GM21717 (cell line): ENCODE results near the gene PPP4R2.
"Not testable (repeated sequence)": the region's sequence is repeated elsewhere in the genome, so short reads cannot be mapped to it uniquely, and the experiment has no call there.

Experiments
- ATAC-seq: cut with Tn5 transposase; IDR thresholded peaks from one replicate; pipeline ENCODE4 v1.9.1; 2021; ENCODE audit warnings: mild to moderate bottlenecking, moderate library complexity; ENCODE audit not compliant: unreplicated experiment

Gene PPP4R2

GRCh38 chr3:72976281-72976741, 20.3 kb upstream of the PPP4R2 start:
- ATAC-seq: no peak

GRCh38 chr3:72977060-72977808, 19.4 kb upstream of the PPP4R2 start:
- peak; percentile 46 for ATAC-seq

DNA sequence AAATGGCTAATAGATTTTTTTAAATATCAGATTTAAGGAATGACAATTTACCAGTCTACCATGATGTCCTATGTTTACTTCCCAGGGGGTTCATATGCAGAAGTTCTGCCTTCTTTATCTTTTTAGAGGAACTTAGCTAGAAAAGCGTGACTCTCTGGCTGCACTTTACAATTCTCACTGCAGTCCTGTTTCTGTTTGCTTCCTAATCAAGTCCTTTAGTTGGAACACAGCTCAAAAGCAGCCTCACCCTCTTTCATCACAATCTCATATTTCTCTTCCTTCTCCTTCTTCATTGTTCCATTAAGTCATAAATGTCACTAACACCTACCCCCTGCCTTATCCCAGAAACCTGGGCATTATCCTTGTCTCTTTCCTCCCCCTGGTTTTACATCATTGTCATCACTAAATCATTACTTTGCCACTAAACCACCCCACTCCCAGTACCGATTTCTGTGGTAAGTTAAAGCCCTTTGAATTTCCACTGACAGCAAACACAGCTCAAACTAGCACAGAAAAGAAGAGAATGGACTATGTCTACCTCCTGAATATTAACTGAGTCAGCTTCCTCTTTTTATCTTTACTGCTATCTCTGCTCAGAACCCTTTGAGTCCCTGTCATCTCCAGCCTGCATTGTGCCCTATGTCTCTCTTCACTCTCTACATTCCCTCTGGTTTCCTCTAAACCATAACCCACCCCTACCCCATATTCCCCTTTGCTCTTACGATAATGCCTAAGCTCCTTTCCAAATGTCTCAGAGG, 13.8 kb upstream of the PPP4R2 start:
- ATAC-seq: no peak

- ATAC-seq: no peak
Observed at GRCh38 chr3:72985576-72985975, 11.0 kb upstream of the PPP4R2 start.

GRCh38 chr3:72990701-72991395, 5.8 kb upstream of the PPP4R2 start:
- ATAC-seq: no peak

DNA sequence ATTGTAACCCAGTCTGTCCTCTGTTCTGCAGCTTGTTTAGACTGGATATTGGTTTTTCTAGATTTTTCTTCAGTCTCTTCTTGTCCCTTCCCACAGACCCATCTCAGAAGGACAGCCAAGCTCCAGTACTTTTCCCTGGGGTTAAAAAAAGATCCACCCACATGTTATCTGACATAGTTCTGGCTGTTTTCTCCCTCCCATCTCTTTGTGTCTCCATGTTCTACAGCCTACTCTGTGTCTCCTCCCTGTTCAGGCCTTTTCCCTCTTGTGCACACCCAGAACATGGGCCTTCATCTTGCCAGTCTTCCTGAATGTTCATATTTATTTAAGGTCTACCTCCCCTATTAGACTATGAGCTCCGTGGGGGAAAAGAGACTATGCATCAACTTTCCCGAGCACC, 5.1 kb upstream of the PPP4R2 start:
- no peak for ATAC-seq

DNA sequence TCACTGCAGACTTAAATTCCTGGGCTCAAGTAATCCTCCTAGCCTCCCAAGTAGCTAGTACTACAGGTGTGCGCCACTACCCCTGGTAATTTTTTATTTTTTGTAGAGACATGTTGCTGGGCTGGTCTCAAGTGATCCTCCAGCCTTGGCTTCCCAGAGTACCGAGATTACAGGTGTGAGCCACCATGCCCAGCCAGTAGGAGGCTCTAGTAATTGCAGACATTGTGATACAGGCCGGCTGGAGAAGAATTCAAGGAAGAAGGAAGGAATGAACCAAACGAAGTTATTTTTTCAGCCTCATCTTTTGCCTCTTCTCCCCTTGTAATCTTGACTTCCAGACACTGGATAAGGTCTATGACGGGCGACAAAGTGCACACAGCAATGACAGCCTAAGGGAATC, 3.2 kb upstream of the PPP4R2 start:
- no peak for ATAC-seq

- no peak for ATAC-seq
Observed at GRCh38 chr3:72995337-72995736, 1.3 kb upstream of the PPP4R2 start.

DNA sequence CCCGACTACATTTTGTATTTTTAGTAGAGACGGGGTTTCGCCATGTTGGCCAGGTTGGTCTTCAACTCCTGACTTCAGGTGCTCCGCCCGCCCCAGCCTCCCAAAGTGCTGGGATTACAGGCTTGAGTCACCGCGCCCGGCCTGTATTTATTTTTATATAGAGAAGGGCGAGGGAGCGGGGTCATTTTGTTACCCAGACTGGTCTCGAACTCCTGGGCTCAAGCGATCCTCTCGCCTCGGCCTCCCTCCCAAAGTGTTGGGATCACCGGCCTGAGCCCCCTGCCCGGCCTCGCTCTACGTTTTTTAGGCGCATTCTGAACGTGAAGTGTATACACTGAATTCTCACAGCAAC, 514 bp upstream of the PPP4R2 start:
- ATAC-seq: no peak

GRCh38 chr3:72997421-72997961, 880 bp downstream of the PPP4R2 start:
- ATAC-seq: no peak

GRCh38 chr3:72998466-72998865, 1.9 kb downstream of the PPP4R2 start:
- ATAC-seq: no peak

DNA sequence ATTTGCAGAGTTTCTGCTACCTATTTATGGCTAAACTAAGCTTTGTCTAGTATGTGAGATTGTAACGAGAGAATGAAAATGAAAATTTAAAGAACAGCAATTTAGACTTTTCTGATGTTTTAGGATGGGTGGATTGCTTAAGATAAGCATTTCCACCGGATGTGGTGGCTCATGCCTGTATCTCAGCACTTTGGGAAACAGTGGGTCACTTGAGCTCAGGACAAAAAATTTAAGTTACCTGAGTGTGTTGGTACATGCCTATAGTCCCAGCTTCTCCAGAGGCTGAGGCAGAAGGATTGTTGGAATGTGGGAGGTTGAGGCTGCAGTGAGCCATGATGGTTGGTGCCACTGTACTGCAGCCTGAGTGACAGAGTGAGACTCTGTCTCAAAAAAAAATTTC, 3.3 kb downstream of the PPP4R2 start:
- no peak for ATAC-seq

- ATAC-seq: not testable (repeated sequence)
Observed at GRCh38 chr3:73003050-73003449, 6.4 kb downstream of the PPP4R2 start.

GRCh38 chr3:73004316-73004715, 7.7 kb downstream of the PPP4R2 start:
- ATAC-seq: no peak

GRCh38 chr3:73007992-73008712, 11.5 kb downstream of the PPP4R2 start:
- ATAC-seq: no peak

GRCh38 chr3:73009008-73009407, 12.4 kb downstream of the PPP4R2 start:
- no peak for ATAC-seq

- no peak for ATAC-seq
Observed at GRCh38 chr3:73009750-73010149, 13.1 kb downstream of the PPP4R2 start.

DNA sequence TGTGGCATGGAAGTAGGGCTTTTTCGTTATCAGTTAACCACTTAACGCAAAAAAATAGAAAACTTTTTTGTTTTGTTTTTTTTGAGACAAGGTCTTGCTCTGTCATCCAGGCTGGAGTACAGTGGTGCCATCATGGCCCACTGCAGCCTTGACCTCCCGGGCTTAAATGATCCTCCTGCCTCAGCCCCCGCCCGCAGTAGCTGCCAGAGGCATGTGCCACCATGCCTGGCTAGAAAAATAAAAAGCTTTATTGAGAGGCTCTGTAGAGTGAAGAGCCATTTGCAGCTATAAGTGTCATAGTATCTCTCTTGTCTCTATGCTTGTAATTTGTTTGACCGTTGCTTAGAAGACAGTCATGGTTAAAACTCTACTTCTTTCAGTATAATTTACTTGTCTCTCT, 13.5 kb downstream of the PPP4R2 start:
- ATAC-seq: no peak

DNA sequence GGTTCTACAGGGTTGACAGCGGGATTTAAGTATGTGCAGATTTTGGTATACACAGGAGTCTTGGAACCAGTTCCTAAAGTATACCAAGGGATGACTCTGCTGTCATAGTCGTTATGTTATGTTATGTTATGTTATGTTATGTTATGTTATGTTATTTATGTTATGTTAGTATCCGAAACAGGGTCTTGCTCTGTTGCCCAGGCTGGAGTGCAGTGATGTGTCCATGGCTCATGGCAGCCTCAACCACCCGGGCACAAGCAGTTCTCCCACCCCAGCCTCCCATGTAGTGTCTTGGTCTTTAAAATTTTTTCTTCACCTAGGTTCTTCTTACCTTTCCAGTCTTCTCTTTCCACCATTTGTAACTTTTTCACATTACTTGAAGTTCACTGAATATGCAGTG, 21.7 kb downstream of the PPP4R2 start:
- no peak for ATAC-seq

DNA sequence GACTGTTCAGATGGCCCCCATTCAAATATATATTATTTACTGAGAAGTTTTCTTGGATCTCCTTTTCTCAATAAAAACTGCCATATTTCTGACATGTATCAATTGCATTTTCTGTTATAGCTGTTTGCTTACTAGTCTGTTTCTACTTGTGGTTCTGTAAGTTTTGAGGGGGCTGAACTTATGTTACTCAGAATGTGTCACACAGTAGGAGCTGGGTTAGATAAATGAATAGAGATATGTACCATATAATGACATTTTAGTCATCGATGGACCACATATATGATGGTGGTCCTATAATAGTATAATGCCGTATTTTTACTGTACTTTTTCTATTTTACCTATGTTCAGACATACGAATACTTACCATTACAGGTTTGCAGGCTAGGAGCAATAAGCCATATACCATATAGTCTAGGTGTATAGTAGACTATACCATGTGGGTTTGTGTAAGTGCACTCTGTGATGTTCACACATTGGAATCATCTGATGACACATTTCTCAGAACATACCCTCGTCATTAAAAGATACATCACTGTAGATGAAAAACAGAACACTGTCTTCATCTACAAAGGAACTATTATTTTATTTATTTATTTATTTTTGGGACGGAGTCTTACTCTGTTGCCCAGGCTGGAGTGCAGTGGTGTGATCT, 22.3 kb downstream of the PPP4R2 start:
- ATAC-seq: no peak
